GM21526 (cell line): Measurements from ENCODE around the gene ANKRD63.

Experiments
- ATAC-seq: cut with Tn5 transposase; IDR thresholded peaks from one replicate; pipeline ENCODE4 v1.9.1; 2021; ENCODE audit warnings: moderate library complexity; ENCODE audit not compliant: unreplicated experiment, low FRiP score

ANKRD63 gene

GRCh38 chr15:40296561-40297230 lies 13.8 kb upstream of the ANKRD63 start:
- ATAC-seq: no peak

GRCh38 chr15:40295877-40296560 lies 13.2 kb upstream of the ANKRD63 start:
- no peak for ATAC-seq

GRCh38 chr15:40295297-40295696 lies 12.4 kb upstream of the ANKRD63 start:
- ATAC-seq: no peak

- no peak for ATAC-seq
These were observed 11.3 kb upstream of the ANKRD63 start for GRCh38 chr15:40293905-40294895.

GRCh38 chr15:40293006-40293405 lies 10.1 kb upstream of the ANKRD63 start:
- ATAC-seq: no peak

- no peak for ATAC-seq
These were observed 9.4 kb upstream of the ANKRD63 start for GRCh38 chr15:40292246-40292645.

- no peak for ATAC-seq
These were observed 8.2 kb upstream of the ANKRD63 start for GRCh38 chr15:40290918-40291574.

GRCh38 chr15:40290545-40290917 lies 7.7 kb upstream of the ANKRD63 start:
- ATAC-seq: no peak

- ATAC-seq: no peak
These were observed 6.4 kb upstream of the ANKRD63 start for GRCh38 chr15:40289140-40289775.

GRCh38 chr15:40287968-40288367 lies 5.1 kb upstream of the ANKRD63 start:
- ATAC-seq: no peak

- no peak for ATAC-seq
These were observed 4.6 kb upstream of the ANKRD63 start for GRCh38 chr15:40287505-40287904.

GRCh38 chr15:40286794-40287193 lies 3.9 kb upstream of the ANKRD63 start:
- ATAC-seq: no peak

- no peak for ATAC-seq
These were observed 3.2 kb upstream of the ANKRD63 start for GRCh38 chr15:40286061-40286532.

- ATAC-seq: no peak
These were observed 2.7 kb upstream of the ANKRD63 start for GRCh38 chr15:40285554-40286011.

- ATAC-seq: no peak
These were observed 2.3 kb upstream of the ANKRD63 start for GRCh38 chr15:40285151-40285550.

GRCh38 chr15:40283615-40284300 lies 894 bp upstream of the ANKRD63 start:
- no peak for ATAC-seq

GRCh38 chr15:40282147-40282868 lies 556 bp downstream of the ANKRD63 start:
- ATAC-seq: no peak

- ATAC-seq: no peak
These were observed 1.1 kb downstream of the ANKRD63 start for GRCh38 chr15:40281801-40282146.
